GM21825 (cell line): ENCODE data around the gene AFF1.
"Not testable (repeated sequence)": the region's sequence is repeated elsewhere in the genome, so short reads cannot be mapped to it uniquely, and the experiment has no call there.

ENCODE experiments used
- ATAC-seq: cut with Tn5 transposase; IDR thresholded peaks from one replicate; pipeline ENCODE4 v1.9.1; 2021; ENCODE audit warnings: mild to moderate bottlenecking, moderate library complexity; ENCODE audit not compliant: unreplicated experiment

AFF1 gene

GRCh38 chr4:87128006-87128705, 193.3 kb downstream of the AFF1 start:
- ATAC-seq: no peak

DNA sequence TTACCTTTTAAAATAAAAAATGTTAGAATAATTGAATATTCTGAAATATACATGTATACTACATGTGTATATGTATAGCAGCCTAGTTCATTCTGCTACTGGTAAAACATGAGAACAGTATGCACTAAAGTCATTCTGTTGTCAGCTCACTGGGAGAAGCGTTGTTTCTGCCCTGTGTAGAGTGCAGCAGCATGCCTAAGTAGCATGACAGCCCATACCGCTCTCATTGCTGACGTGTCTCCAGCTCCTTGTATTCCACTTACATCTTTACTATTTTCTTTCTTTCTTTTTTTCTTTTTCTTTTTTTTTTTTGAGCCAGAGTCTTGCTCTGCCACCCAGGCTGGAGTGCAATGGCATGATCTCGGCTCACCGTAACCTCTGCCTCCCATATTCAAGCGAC, 194.9 kb downstream of the AFF1 start:
- no peak for ATAC-seq

- no peak for ATAC-seq
These were observed 196.3 kb downstream of the AFF1 start for GRCh38 chr4:87130985-87131703.

DNA sequence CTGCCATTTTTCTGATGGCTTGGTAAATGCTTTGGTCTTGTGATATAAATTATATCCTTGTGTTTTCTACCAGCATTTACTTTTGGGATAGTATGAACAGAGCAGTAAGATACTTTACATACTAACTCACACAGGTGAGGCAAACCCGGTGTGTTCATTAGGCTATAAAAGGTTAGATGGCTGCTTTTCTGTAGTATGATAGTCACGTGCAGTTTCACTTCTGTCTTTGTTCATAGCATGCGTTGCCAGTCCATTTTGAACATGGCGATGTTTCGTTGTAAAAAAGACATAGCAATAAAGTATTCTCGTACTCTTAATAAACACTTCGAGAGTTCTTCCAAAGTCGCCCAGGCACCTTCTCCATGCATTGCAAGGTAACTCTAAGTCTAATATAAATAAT, 197.2 kb downstream of the AFF1 start:
- ATAC-seq: no peak

DNA sequence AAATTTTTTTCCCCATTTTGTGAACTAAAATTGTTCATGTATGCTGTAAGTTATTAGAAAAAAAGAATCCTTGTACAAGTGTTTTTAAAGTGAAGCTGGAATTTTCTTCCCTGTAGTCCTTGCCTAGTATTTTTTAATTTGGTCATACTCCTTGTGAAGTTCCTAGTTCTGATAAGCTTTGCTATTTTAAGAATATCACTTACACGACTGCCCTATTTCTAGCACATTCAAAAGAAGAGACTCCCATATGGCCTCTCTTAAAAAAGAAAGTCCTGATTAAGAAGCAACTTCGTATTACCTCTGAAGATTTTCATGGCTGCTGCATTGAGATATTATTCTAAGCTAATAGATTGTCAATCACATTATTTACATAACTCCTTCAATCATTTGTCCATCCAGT, 198.4 kb downstream of the AFF1 start:
- ATAC-seq: no peak

- ATAC-seq: no peak
These were observed 199.3 kb downstream of the AFF1 start for GRCh38 chr4:87134122-87134521.

DNA sequence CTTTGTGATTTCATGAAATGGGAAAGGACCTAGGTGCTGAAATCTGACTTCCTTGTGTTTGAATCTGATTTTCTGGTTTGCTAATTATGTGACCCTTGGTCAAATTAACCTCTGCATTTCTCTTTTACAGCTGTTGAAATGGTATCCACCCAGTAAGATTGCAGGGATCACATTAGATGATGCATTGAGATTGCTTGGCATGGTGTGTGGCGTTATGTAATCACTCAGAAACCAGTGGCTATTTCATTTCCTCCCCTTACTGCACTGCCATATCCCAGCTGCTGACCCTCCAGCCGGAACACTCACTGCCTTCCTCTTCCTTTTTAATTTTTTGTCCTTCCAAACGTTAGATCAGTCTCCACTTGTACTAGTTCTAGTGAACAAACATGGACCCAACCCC, 206.6 kb downstream of the AFF1 start:
- no peak for ATAC-seq

DNA sequence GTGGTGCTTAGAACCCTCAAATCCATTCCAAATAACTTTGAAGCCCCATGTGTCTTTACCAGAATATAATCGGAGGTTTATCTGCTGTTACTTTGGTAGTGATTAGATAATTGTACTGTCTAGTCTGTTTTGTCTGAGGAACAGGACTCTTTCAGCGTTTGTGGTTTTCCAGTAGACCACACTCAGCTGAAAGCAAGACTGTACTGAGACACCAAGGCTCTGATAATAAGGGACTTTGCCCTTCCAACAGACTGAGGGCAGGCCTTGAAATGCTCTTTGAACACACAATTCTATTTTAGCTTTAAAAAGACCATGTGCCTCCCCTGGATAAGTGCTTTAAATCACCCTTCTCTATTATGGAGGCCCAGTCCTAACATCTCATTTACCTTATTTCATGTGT, 209.5 kb downstream of the AFF1 start:
- no peak for ATAC-seq

GRCh38 chr4:87145934-87146333, 211.1 kb downstream of the AFF1 start:
- not testable (repeated sequence) for ATAC-seq

DNA sequence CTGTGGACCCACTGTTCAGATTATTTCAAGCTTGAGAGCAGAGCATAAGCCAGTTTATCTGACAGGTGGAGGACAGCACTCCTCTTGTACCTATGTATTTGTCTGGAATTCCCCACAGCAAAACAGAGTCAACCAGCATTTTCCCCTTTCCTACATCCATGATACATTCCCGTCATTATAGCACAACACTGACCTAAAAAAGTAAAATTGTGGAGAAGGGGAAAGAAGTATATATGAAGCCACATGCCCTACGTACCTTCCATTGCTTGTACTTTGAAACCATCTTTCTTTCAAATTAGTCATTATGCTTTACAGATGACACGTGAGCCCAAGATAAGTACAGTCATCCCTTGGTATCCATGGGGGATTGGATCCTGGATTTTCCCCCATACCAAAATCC, 212.3 kb downstream of the AFF1 start:
- no peak for ATAC-seq

DNA sequence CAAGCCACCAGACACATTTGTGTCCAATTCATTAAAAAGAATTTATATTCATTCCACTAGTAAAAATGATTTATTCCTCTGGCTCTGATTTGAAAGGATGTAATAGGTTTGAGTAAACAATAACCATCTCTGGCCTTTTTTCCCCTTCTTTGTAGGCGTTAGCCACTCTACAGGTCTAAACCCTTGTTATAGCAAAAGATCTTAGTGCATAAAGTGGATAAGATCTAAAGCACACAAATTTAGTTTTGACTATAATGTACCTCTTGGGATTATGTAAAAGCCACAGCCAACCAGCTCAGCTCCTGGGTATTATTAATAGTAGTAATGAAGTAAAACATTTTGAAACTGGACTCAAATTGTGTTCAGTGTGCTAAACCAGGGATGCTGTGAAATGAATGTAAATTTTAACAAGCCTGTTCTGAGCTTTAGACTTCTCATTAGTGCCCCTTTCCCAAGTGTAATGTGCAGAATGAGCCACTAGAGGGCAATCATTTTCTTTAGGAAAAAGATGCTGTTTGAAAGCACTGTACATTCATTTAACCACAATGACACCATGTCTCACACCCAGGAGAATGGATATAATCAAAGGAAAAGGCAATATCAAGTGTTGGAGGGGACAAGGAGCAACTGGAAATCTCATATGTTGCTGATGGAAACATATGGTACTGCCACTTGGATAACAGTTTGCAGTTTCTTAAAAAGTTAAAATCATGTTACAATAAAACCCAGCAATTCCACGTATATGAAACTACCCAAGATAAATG, 215.9 kb downstream of the AFF1 start:
- no peak for ATAC-seq

- no peak for ATAC-seq
These were observed 216.9 kb downstream of the AFF1 start for GRCh38 chr4:87151730-87152129.

GRCh38 chr4:87152310-87153041, 217.7 kb downstream of the AFF1 start:
- ATAC-seq: no peak

- no peak for ATAC-seq
These were observed 218.5 kb downstream of the AFF1 start for GRCh38 chr4:87153078-87153870.

DNA sequence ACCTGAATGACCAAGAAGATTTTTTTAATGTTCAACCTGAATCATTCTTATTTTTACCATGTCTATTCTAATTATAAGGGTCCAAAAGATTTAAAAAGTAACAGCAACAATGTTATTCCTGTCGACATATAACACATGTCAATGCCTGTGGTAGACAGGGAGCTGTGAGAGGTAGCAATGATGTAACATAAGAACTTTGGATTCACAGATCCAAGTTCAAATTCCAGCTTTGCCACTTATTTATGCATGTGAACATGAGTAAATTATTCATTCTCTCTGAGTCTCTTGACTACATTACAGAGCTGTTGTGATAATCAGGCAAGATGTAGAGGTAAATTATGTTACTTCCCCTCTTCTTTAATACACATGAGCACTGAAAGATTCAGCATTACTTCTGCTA, 231.1 kb downstream of the AFF1 start:
- no peak for ATAC-seq

DNA sequence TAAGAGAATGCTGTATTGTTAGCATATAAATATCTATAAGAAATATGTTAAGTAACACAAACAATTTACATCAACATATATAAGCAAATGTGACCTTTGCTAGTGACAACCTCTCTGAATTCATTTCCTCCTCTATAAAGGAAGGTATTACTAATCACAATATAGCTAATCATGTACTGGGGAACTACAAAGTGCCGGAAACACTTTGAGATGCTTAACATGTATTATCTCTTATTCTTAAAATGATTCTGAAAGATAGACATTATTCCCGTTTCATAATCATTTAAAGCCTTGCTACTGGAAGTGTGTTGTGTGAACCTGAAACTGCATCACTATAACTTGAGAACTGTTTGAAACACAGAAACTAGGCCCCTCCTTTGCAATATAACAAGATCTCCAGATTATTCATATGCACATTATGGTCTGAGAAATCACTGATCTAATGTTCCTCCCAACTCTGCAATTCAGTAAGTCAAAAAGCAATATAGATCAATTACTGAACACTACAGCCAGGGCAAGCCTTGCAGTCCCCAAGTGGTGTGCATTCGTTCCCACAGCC, 231.6 kb downstream of the AFF1 start:
- no peak for ATAC-seq

GRCh38 chr4:87171944-87172343, 237.1 kb downstream of the AFF1 start:
- no peak for ATAC-seq

- ATAC-seq: no peak
These were observed 239.9 kb downstream of the AFF1 start for GRCh38 chr4:87174672-87175071.

DNA sequence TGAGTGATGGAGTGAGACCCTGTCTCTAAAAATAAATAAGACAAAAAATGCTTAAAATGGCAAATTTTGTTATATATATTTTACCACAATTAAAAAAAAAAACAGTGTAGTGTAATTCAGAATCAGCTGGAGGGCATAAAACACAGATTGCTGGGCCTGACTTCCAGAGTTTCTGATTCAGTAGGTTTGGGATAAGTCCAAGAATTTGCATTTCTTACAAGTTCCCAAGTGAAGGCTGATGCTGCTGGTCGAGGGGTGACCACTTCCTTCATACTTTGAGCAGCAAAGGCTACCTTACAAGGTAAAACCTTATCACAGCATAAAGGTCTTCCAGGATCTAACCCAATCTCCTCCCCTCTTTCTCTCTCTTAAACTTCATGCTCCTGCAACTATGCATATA, 244.9 kb downstream of the AFF1 start:
- no peak for ATAC-seq

DNA sequence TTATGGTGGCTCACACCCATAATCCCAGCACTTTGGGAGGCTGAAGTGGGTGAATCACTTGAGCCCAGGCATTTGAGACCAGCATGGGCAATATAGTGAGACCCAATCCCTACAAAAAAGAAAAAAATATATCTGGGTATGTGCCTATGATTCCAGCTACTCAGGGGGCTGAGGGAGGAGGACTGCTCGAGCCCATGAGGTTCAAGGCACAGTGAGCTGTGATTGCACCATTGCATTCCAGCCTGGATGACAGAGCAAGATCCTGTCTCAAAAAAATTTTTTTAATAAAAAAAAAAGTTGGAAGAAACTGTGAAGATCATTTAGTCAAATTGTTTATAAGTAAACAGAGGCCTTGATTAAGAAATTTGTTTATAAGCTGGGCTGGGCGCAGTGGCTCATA, 246.0 kb downstream of the AFF1 start:
- ATAC-seq: no peak
